MM.1S (cell line): ENCODE data around the gene C11orf42.

Source experiments
- EZH2 ChIP-seq: fragments of 300-600 bp; sonication (generic); optimal IDR thresholded peaks from 2 replicates; pipeline ENCODE3; 2017; ENCODE audit warnings: low read depth, mild to moderate bottlenecking, antibody characterized with exemption, low read length, mixed read lengths
- TF ChIP-seq, protein P1 (sequence below): fragments of 300-600 bp; sonication (generic); IDR thresholded peaks from 2 replicates; pipeline ENCODE4 v1.5.1; 2016; ENCODE audit warnings: antibody characterized with exemption, low read length, mixed read lengths

DNA sequence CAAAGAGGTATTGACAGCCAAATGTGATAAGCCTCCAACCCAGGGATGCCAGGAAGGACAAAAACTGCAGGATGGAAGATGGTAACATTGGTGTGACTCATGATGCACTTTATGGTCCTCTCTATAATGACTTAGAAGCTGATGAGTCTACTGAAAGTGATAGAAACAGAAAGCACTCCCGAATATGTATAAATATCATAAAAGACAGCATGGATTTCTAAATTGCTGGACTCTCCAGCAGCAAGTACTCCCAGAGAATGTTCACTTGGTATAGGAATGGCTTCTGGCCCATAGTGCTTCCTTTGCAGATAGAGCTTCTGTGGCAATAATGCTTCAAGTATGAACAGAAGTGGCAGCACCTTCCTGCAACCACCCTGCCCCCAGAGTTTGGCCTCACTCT is 35.1 kb upstream of the C11orf42 start, which contains the start of gene OR52B2:
- TF ChIP-seq EZH2 = no peak
- TF ChIP-seq, protein P1, sequence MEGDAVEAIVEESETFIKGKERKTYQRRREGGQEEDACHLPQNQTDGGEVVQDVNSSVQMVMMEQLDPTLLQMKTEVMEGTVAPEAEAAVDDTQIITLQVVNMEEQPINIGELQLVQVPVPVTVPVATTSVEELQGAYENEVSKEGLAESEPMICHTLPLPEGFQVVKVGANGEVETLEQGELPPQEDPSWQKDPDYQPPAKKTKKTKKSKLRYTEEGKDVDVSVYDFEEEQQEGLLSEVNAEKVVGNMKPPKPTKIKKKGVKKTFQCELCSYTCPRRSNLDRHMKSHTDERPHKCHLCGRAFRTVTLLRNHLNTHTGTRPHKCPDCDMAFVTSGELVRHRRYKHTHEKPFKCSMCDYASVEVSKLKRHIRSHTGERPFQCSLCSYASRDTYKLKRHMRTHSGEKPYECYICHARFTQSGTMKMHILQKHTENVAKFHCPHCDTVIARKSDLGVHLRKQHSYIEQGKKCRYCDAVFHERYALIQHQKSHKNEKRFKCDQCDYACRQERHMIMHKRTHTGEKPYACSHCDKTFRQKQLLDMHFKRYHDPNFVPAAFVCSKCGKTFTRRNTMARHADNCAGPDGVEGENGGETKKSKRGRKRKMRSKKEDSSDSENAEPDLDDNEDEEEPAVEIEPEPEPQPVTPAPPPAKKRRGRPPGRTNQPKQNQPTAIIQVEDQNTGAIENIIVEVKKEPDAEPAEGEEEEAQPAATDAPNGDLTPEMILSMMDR = no peak
